GM23338 (cell line): ENCODE results near the gene NEK7.

ENCODE experiments used
- CREB1 ChIP-seq: fragments of 250-450 bp; sonication (Bioruptor Pico); IDR thresholded peaks from 2 replicates; pipeline ENCODE4 v1.5.0; 2020; ENCODE audit warnings: low read depth, mild to moderate bottlenecking, moderate library complexity
- CTCF ChIP-seq, 2 experiments: fragments of 200-600 bp in 1 of 2; sonication (generic) in 1 of 2; conservative IDR thresholded peaks; 2 replicates each; pipeline versions ENCODE4 v1.5.1 to v1.6.1; 2016 to 2017; ENCODE audit warnings: antibody characterized with exemption in 2 of 2, low read depth in 2 of 2, mild to moderate bottlenecking in 2 of 2, moderate library complexity in 1 of 2
- ETS1 ChIP-seq: IDR thresholded peaks from 2 replicates; pipeline ENCODE4 v1.6.1; 2016; ENCODE audit warnings: antibody characterized with exemption
- EZH2 ChIP-seq: fragments of 200-600 bp; sonication (generic); IDR thresholded peaks from one replicate; pipeline ENCODE4 v1.8.0; 2017; ENCODE audit warnings: antibody characterized with exemption, mild to moderate bottlenecking, low read depth; ENCODE audit not compliant: unreplicated experiment
- EZH2phosphoT487 ChIP-seq: fragments of 200-600 bp; sonication (generic); IDR thresholded peaks from one replicate; pipeline ENCODE4 v1.8.1; 2018; ENCODE audit warnings: antibody characterized with exemption; ENCODE audit not compliant: unreplicated experiment
- JUNB ChIP-seq: IDR thresholded peaks from one replicate; pipeline ENCODE4 v1.6.1; 2016; ENCODE audit warnings: antibody characterized with exemption; ENCODE audit not compliant: unreplicated experiment
- NANOG ChIP-seq: IDR thresholded peaks from 2 replicates; pipeline ENCODE4 v1.6.1; 2016; ENCODE audit warnings: antibody characterized with exemption, borderline replicate concordance
- POLR2AphosphoS5 ChIP-seq: IDR thresholded peaks from 2 replicates; pipeline ENCODE4 v1.6.1; 2016; ENCODE audit warnings: antibody characterized with exemption, low read depth
- ZNF114 ChIP-seq: fragments of 250-450 bp; sonication (Bioruptor Pico); IDR thresholded peaks from 2 replicates; pipeline ENCODE4 v1.5.0; 2020; ENCODE audit warnings: mild to moderate bottlenecking, moderate library complexity
- TF ChIP-seq, protein P1 (sequence below): IDR thresholded peaks from one replicate; pipeline ENCODE4 v1.6.1; 2018; ENCODE audit warnings: antibody characterized with exemption; ENCODE audit not compliant: unreplicated experiment
- TF ChIP-seq, protein P2 (sequence below): fragments of 250-450 bp; sonication (Bioruptor Pico); IDR thresholded peaks from 2 replicates; pipeline ENCODE4 v1.5.0; 2020; ENCODE audit warnings: mild to moderate bottlenecking, moderate library complexity

GRCh38 chr1:198178615-198179014 is 21.8 kb downstream of the NEK7 start:
- TF ChIP-seq POLR2AphosphoS5: no peak
- TF ChIP-seq, protein P1, sequence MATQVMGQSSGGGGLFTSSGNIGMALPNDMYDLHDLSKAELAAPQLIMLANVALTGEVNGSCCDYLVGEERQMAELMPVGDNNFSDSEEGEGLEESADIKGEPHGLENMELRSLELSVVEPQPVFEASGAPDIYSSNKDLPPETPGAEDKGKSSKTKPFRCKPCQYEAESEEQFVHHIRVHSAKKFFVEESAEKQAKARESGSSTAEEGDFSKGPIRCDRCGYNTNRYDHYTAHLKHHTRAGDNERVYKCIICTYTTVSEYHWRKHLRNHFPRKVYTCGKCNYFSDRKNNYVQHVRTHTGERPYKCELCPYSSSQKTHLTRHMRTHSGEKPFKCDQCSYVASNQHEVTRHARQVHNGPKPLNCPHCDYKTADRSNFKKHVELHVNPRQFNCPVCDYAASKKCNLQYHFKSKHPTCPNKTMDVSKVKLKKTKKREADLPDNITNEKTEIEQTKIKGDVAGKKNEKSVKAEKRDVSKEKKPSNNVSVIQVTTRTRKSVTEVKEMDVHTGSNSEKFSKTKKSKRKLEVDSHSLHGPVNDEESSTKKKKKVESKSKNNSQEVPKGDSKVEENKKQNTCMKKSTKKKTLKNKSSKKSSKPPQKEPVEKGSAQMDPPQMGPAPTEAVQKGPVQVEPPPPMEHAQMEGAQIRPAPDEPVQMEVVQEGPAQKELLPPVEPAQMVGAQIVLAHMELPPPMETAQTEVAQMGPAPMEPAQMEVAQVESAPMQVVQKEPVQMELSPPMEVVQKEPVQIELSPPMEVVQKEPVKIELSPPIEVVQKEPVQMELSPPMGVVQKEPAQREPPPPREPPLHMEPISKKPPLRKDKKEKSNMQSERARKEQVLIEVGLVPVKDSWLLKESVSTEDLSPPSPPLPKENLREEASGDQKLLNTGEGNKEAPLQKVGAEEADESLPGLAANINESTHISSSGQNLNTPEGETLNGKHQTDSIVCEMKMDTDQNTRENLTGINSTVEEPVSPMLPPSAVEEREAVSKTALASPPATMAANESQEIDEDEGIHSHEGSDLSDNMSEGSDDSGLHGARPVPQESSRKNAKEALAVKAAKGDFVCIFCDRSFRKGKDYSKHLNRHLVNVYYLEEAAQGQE: no peak
- no peak for TF ChIP-seq CTCF (conservative IDR thresholded peaks at IDR 0.05; ENCODE audit: low read depth in 2 of 2)
- no peak for TF ChIP-seq ZNF114 (CRISPR knock-in tag)
- TF ChIP-seq ETS1: no peak
- TF ChIP-seq JUNB: no peak
- TF ChIP-seq EZH2: no peak
- TF ChIP-seq, protein P2, sequence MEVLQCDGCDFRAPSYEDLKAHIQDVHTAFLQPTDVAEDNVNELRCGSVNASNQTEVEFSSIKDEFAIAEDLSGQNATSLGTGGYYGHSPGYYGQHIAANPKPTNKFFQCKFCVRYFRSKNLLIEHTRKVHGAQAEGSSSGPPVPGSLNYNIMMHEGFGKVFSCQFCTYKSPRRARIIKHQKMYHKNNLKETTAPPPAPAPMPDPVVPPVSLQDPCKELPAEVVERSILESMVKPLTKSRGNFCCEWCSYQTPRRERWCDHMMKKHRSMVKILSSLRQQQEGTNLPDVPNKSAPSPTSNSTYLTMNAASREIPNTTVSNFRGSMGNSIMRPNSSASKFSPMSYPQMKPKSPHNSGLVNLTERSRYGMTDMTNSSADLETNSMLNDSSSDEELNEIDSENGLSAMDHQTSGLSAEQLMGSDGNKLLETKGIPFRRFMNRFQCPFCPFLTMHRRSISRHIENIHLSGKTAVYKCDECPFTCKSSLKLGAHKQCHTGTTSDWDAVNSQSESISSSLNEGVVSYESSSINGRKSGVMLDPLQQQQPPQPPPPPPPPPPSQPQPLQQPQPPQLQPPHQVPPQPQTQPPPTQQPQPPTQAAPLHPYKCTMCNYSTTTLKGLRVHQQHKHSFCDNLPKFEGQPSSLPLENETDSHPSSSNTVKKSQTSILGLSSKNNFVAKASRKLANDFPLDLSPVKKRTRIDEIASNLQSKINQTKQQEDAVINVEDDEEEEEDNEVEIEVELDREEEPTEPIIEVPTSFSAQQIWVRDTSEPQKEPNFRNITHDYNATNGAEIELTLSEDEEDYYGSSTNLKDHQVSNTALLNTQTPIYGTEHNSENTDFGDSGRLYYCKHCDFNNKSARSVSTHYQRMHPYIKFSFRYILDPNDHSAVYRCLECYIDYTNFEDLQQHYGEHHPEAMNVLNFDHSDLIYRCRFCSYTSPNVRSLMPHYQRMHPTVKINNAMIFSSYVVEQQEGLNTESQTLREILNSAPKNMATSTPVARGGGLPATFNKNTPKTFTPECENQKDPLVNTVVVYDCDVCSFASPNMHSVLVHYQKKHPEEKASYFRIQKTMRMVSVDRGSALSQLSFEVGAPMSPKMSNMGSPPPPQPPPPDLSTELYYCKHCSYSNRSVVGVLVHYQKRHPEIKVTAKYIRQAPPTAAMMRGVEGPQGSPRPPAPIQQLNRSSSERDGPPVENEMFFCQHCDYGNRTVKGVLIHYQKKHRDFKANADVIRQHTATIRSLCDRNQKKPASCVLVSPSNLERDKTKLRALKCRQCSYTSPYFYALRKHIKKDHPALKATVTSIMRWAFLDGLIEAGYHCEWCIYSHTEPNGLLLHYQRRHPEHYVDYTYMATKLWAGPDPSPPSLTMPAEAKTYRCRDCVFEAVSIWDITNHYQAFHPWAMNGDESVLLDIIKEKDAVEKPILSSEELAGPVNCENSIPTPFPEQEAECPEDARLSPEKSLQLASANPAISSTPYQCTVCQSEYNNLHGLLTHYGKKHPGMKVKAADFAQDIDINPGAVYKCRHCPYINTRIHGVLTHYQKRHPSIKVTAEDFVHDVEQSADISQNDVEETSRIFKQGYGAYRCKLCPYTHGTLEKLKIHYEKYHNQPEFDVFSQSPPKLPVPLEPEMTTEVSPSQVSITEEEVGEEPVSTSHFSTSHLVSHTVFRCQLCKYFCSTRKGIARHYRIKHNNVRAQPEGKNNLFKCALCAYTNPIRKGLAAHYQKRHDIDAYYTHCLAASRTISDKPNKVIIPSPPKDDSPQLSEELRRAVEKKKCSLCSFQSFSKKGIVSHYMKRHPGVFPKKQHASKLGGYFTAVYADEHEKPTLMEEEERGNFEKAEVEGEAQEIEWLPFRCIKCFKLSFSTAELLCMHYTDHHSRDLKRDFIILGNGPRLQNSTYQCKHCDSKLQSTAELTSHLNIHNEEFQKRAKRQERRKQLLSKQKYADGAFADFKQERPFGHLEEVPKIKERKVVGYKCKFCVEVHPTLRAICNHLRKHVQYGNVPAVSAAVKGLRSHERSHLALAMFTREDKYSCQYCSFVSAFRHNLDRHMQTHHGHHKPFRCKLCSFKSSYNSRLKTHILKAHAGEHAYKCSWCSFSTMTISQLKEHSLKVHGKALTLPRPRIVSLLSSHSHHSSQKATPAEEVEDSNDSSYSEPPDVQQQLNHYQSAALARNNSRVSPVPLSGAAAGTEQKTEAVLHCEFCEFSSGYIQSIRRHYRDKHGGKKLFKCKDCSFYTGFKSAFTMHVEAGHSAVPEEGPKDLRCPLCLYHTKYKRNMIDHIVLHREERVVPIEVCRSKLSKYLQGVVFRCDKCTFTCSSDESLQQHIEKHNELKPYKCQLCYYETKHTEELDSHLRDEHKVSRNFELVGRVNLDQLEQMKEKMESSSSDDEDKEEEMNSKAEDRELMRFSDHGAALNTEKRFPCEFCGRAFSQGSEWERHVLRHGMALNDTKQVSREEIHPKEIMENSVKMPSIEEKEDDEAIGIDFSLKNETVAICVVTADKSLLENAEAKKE (CRISPR knock-in tag): no peak
- no peak for TF ChIP-seq EZH2phosphoT487
- no peak for TF ChIP-seq CREB1 (CRISPR knock-in tag)
- no peak for TF ChIP-seq NANOG
